Stomach (tissue), 9 donors: Measurements from ENCODE around the gene FBXO8. TPM values are rescaled to one million over a fixed set of nuclear protein-coding genes. Genes with fewer than 3 reads are reported as not detected.

Experiments used
- DNase-seq, 2 donors: peaks; one replicate each; pipeline versions ENCODE4 v3.0.0 to v3.0.0-alpha.2; 2013 to 2019
- H3K27ac ChIP-seq, 5 donors: fragments of 200-600 bp in 4 of 5; sonication (generic) in 4 of 5; one replicate each; pipeline ENCODE4 v1.5.1; 2013 to 2019; ENCODE audit warnings: mild to moderate bottlenecking in 1 of 5, moderate library complexity in 1 of 5
- H3K27me3 ChIP-seq, 3 donors: fragments of 200-600 bp; sonication (generic); one replicate each; pipeline ENCODE4 v1.5.1; 2017 to 2019; ENCODE audit warnings: mixed run types in 1 of 3
- H3K36me3 ChIP-seq, 4 donors: fragments of 200-600 bp; sonication (generic); 1 replicate in 3 of 4; 2 replicates in 1 of 4; pipeline ENCODE4 v1.5.1; 2016 to 2019
- H3K4me1 ChIP-seq, 4 donors: fragments of 200-600 bp; sonication (generic); one replicate each; pipeline ENCODE4 v1.5.1; 2016 to 2019
- H3K4me3 ChIP-seq, 4 donors: fragments of 200-600 bp; sonication (generic) in 3 of 4; one replicate each; pipeline ENCODE4 v1.5.1; 2016 to 2019; ENCODE audit warnings: mild to moderate bottlenecking in 1 of 4
- H3K9me3 ChIP-seq, 4 donors: fragments of 200-600 bp; sonication (generic); one replicate each; pipeline ENCODE4 v1.5.1; 2016 to 2019
- CTCF ChIP-seq, 7 experiments: fragments of 450-650 bp in 4 of 7; fragments of 200-600 bp in 3 of 7; sonication (generic) in 3 of 7; IDR thresholded peaks; one replicate each; pipeline ENCODE4 v1.5.1; 2016 to 2019; ENCODE audit warnings: antibody characterized with exemption in 7 of 7, control low read depth in 2 of 7, mild to moderate bottlenecking in 1 of 7
- EP300 ChIP-seq: sonication (generic); formaldehyde crosslinking; IDR thresholded peaks from one replicate; pipeline ENCODE4 v1.6.1; 2017; ENCODE audit warnings: antibody characterized with exemption
- POLR2A ChIP-seq, 4 donors: fragments of 450-650 bp; IDR thresholded peaks; one replicate each; pipeline ENCODE4 v1.6.1; 2016; ENCODE audit warnings: antibody characterized with exemption in 4 of 4, control low read depth in 2 of 4, mild to moderate bottlenecking in 1 of 4, moderate library complexity in 1 of 4
- WGBS, 5 donors: extraction: QIAGEN DNeasy Blood & Tissue Kit in 3 of 5; methylation state at CpG; one replicate each; pipeline versions ENCODE4 v1.1.5 to v1.1.7; 2013 to 2018; 5-methylcytosine and 5-hydroxymethylcytosine counted together
- intact Hi-C: fragments of 100-400 bp; cut with DNase I; formaldehyde crosslinking; loops from one replicate; pipeline ENCODE4 v1.15.1; 2023; ENCODE audit warnings: low total_unique reads
- polyA plus RNA-seq, 3 donors: library from polyadenylated mRNA; stranded (reverse); fragments of 200-250 nt; gene quantifications; one replicate each; pipeline ENCODE4 v1.2.3, GENCODE V29; 2013
- total RNA-seq, 5 donors: library from RNA; depleted of rRNA; stranded (reverse); fragments of >200 nt; gene quantifications; one replicate each; pipeline versions ENCODE4 v1.1.0 to v1.2.3, GENCODE V29; 2014 to 2016
- donor health status: healthy with polysubstance abuse.
- donor health status: Bipolar disorder and iron deficiency.
- donor health status: healthy.

The FBXO8 gene
- total and polyA plus RNA-seq, 8 donors = 13.3 to 104 (median 23.3) TPM

DNA sequence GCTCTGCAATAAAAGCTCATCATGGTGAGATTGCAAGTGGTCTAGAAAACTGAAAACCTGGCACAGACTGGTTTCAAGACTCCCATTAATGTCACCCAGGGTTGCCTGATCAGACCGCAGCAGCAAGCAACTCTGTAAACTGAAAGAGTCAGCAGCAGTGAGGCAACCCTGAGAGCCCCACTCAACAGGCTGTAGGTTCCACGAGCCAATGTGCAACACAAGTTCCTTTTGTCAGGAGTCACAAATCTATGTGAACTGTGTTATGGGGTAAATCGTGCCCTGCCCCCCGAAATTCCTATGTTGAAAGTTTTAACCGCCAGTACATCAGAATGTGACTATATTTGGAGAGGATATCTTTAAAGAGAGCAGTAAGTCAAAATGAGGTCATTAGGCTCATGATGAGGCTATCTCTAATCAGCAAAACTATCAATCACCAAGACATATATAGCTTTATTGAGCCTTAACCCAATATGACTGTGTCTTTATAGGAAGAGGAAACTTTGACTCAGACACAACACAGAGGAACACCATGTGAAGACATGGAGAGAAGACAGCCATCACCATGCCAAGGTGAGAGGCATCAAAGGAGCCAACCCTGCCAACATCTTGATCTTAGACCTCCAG, 94.0 kb downstream of the FBXO8 start:
- intact Hi-C loops = no loop called here
- TF ChIP-seq EP300 (no peak), CTCF (IDR thresholded peaks at IDR 0.05) (no peak), POLR2A (IDR thresholded peaks at IDR 0.05) (no peak)
- H3K27me3 ChIP-seq = peaks cover 0 to 6% (median 0%) of the 10 kb centered on the region in 3 donors
- no peaks in the 10 kb centered on the region for H3K4me1 ChIP-seq
- no peaks in the 10 kb centered on the region for H3K36me3 ChIP-seq
- 55 to 83% (median 65%) methylated on average over 4 to 5 of the region's 5 CpGs for WGBS, 5 donors
- no peak overlapping the region for H3K4me3 ChIP-seq
- no peak overlapping the region for H3K27ac ChIP-seq
- no peak for DNase-seq
- H3K9me3 ChIP-seq = no peaks in the 10 kb centered on the region

Other genes with a start within 250 kb of the FBXO8 start
- gene CEP44, start 244 bp upstream of the FBXO8 start, total RNA-seq = 10 to 100 TPM in 4 of 5 donors, 1 to 10 TPM in 1; 8.2 to 42.0 (median 19.6) TPM
- gene CEP44, start 244 bp upstream of the FBXO8 start, polyA plus RNA-seq = 1 to 10 TPM; 3.4 to 7.2 (median 6.5) TPM
- 100 to 1,000 TPM in 1 of 5 donors, 10 to 100 TPM in 4; 13.6 to 492 (median 53.6) TPM for gene HPGD, start 238.8 kb upstream of the FBXO8 start, total RNA-seq
- 100 to 1,000 TPM in 1 of 3 donors, 10 to 100 TPM in 2; 30.0 to 396 (median 37.1) TPM for gene HPGD, start 238.8 kb upstream of the FBXO8 start, polyA plus RNA-seq